SK-N-SH treated with all-trans-retinoic acid at 6 μM for 48 hours (cell line): ENCODE measurements around the gene TMTC2.

Source experiments
- ARNTL ChIP-seq: fragments of 450-650 bp; formaldehyde crosslinking; IDR thresholded peaks from 2 replicates; pipeline ENCODE4 v1.5.0; 2020; ENCODE audit warnings: low read depth, mild to moderate bottlenecking, moderate library complexity, borderline replicate concordance
- OSR1 ChIP-seq: fragments of 250-450 bp; sonication (Bioruptor Pico); IDR thresholded peaks from 2 replicates; pipeline ENCODE4 v1.8.0; 2022; ENCODE audit warnings: moderate library complexity, mild to moderate bottlenecking, inconsistent platforms
- TSHZ2 ChIP-seq: fragments of 250-450 bp; sonication (Bioruptor Pico); IDR thresholded peaks from 2 replicates; pipeline ENCODE4 v1.5.0; 2020; ENCODE audit warnings: mild to moderate bottlenecking, moderate library complexity
- ZNF70 ChIP-seq: fragments of 450-650 bp; formaldehyde crosslinking; IDR thresholded peaks from 2 replicates; pipeline ENCODE4 v1.5.0; 2020; ENCODE audit warnings: mild to moderate bottlenecking, moderate library complexity

GRCh38 chr12:83077041-83077440 lies 390.3 kb downstream of the TMTC2 start:
- TF ChIP-seq OSR1 (CRISPR knock-in tag) (no peak), TSHZ2 (CRISPR knock-in tag) (no peak), ZNF70 (CRISPR knock-in tag) (no peak), ARNTL (CRISPR knock-in tag) (no peak)
